ENCODE results near the gene RPS26. TPM values are rescaled to one million over a fixed set of nuclear protein-coding genes. Genes with fewer than 3 reads are reported as not detected.

RPS26 gene
- polyA plus RNA-seq, 1 donor from 2014 or later: 598 TPM

DNA sequence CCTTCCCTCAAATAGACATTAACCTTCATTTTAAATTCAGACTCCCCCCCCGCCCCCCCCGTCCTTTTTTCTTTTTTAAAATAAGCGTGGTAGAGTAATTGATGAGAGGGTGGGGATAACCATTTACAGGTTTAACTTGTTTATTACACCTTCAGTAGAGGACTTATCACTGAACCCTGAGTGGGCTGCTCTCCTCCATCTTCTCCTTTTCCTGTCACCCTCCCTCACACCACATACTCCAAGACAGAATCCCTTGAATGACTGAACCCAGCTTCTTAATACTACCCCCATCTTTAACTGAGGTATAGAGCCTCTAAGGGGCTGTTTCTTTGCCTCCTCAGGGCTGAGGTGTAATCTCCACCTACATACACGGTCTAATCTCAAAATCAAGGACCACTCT lies 24.5 kb upstream of the RPS26 start:
- TF ChIP-seq, protein P1, sequence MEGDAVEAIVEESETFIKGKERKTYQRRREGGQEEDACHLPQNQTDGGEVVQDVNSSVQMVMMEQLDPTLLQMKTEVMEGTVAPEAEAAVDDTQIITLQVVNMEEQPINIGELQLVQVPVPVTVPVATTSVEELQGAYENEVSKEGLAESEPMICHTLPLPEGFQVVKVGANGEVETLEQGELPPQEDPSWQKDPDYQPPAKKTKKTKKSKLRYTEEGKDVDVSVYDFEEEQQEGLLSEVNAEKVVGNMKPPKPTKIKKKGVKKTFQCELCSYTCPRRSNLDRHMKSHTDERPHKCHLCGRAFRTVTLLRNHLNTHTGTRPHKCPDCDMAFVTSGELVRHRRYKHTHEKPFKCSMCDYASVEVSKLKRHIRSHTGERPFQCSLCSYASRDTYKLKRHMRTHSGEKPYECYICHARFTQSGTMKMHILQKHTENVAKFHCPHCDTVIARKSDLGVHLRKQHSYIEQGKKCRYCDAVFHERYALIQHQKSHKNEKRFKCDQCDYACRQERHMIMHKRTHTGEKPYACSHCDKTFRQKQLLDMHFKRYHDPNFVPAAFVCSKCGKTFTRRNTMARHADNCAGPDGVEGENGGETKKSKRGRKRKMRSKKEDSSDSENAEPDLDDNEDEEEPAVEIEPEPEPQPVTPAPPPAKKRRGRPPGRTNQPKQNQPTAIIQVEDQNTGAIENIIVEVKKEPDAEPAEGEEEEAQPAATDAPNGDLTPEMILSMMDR (IDR thresholded peaks at IDR 0.05; ENCODE audit: poor library complexity, severe bottlenecking): no peak
- no peak for TF ChIP-seq SMC3 (conservative IDR thresholded peaks at IDR 0.05; ENCODE audit: poor library complexity)
- no peak for TF ChIP-seq MXI1 (conservative IDR thresholded peaks at IDR 0.05; ENCODE audit: poor library complexity, severe bottlenecking)
- no peak for TF ChIP-seq EP300 (conservative IDR thresholded peaks at IDR 0.05; ENCODE audit: poor library complexity, severe bottlenecking)
- TF ChIP-seq, protein P2, sequence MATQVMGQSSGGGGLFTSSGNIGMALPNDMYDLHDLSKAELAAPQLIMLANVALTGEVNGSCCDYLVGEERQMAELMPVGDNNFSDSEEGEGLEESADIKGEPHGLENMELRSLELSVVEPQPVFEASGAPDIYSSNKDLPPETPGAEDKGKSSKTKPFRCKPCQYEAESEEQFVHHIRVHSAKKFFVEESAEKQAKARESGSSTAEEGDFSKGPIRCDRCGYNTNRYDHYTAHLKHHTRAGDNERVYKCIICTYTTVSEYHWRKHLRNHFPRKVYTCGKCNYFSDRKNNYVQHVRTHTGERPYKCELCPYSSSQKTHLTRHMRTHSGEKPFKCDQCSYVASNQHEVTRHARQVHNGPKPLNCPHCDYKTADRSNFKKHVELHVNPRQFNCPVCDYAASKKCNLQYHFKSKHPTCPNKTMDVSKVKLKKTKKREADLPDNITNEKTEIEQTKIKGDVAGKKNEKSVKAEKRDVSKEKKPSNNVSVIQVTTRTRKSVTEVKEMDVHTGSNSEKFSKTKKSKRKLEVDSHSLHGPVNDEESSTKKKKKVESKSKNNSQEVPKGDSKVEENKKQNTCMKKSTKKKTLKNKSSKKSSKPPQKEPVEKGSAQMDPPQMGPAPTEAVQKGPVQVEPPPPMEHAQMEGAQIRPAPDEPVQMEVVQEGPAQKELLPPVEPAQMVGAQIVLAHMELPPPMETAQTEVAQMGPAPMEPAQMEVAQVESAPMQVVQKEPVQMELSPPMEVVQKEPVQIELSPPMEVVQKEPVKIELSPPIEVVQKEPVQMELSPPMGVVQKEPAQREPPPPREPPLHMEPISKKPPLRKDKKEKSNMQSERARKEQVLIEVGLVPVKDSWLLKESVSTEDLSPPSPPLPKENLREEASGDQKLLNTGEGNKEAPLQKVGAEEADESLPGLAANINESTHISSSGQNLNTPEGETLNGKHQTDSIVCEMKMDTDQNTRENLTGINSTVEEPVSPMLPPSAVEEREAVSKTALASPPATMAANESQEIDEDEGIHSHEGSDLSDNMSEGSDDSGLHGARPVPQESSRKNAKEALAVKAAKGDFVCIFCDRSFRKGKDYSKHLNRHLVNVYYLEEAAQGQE (IDR thresholded peaks at IDR 0.05; ENCODE audit: borderline replicate concordance): no peak
- no peak for TF ChIP-seq POLR2AphosphoS5 (IDR thresholded peaks at IDR 0.05)
- no peak for TF ChIP-seq EZH2 (IDR thresholded peaks at IDR 0.05; ENCODE audit: borderline replicate concordance, insufficient read depth, low read length, poor library complexity, severe bottlenecking)
- TF ChIP-seq RAD21 (conservative IDR thresholded peaks at IDR 0.05): no peak
- no peak for TF ChIP-seq TAF1 (IDR thresholded peaks at IDR 0.05; ENCODE audit: low read depth)
- Histone ChIP-seq H3K9ac (ENCODE audit: low read length) (no peak overlapping the region), H3K27me3 (ENCODE audit: insufficient read depth, low read depth, low read length) (no peaks in the 10 kb centered on the region), H3K4me2 (ENCODE audit: low read length) (no peak overlapping the region), H3K4me3 (ENCODE audit: low read length) (no peak overlapping the region), H3K27ac (ENCODE audit: low read length) (no peak overlapping the region), H3F3A (ENCODE audit: insufficient read depth, low read length, poor library complexity, severe bottlenecking) (no peaks in the 10 kb centered on the region), H3K9me2 (ENCODE audit: insufficient read depth, low read length) (no peaks in the 10 kb centered on the region), H3K9me3 (ENCODE audit: low read length) (no peaks in the 10 kb centered on the region), H3K79me2 (replicated peaks; ENCODE audit: insufficient read depth, low read length) (peaks cover 12% of the 10 kb centered on the region), H4K20me1 (ENCODE audit: insufficient read depth) (no peaks in the 10 kb centered on the region), H3K36me3 (ENCODE audit: insufficient read depth, low read length) (no peaks in the 10 kb centered on the region), H2AFZ (ENCODE audit: low read depth, low read length) (no peak overlapping the region)

DNA sequence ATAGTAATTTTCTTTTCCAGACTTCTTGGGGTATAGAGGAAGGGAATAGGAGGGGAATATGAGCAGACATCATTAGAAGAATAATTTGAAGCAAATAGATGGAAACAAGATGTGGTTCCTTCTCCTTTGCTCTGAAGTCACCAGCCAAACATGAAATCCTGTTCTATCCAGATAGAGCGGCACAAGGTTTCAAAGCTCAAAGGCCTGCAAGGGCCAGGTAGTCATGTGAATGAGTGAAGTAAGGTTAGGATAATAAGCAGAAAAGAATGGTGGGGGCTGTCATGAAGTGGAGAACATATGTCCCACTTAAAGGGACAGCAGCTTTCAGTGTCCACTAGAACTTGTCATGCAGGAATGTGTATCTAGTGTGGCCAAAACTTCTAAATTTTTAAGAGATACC lies 23.4 kb upstream of the RPS26 start:
- no peak for TF ChIP-seq EP300 (conservative IDR thresholded peaks at IDR 0.05; ENCODE audit: poor library complexity, severe bottlenecking)
- no peak for TF ChIP-seq RAD21 (conservative IDR thresholded peaks at IDR 0.05)
- no peak for TF ChIP-seq EZH2 (IDR thresholded peaks at IDR 0.05; ENCODE audit: borderline replicate concordance, insufficient read depth, low read length, poor library complexity, severe bottlenecking)
- TF ChIP-seq MXI1 (conservative IDR thresholded peaks at IDR 0.05; ENCODE audit: poor library complexity, severe bottlenecking): no peak
- TF ChIP-seq, protein P2 (IDR thresholded peaks at IDR 0.05; ENCODE audit: borderline replicate concordance): no peak
- no peak for TF ChIP-seq SMC3 (conservative IDR thresholded peaks at IDR 0.05; ENCODE audit: poor library complexity)
- no peak for TF ChIP-seq POLR2AphosphoS5 (IDR thresholded peaks at IDR 0.05)
- no peak for TF ChIP-seq TAF1 (IDR thresholded peaks at IDR 0.05; ENCODE audit: low read depth)
- TF ChIP-seq, protein P1 (IDR thresholded peaks at IDR 0.05; ENCODE audit: poor library complexity, severe bottlenecking): no peak
- Histone ChIP-seq H3K36me3 (ENCODE audit: insufficient read depth, low read length) (no peaks in the 10 kb centered on the region), H3K4me2 (ENCODE audit: low read length) (no peak overlapping the region), H3K9me2 (ENCODE audit: insufficient read depth, low read length) (no peaks in the 10 kb centered on the region), H3K9ac (ENCODE audit: low read length) (no peak overlapping the region), H3K4me3 (ENCODE audit: low read length) (no peak overlapping the region), H3K79me2 (replicated peaks; ENCODE audit: insufficient read depth, low read length) (peaks cover 16% of the 10 kb centered on the region), H2AFZ (ENCODE audit: low read depth, low read length) (no peak overlapping the region), H3K27me3 (ENCODE audit: insufficient read depth, low read depth, low read length) (no peaks in the 10 kb centered on the region), H3K27ac (ENCODE audit: low read length) (no peak overlapping the region), H3F3A (ENCODE audit: insufficient read depth, low read length, poor library complexity, severe bottlenecking) (no peaks in the 10 kb centered on the region), H4K20me1 (ENCODE audit: insufficient read depth) (no peaks in the 10 kb centered on the region), H3K9me3 (ENCODE audit: low read length) (no peaks in the 10 kb centered on the region)

Measured in neural cell (in vitro differentiated cells).